HEK293 (cell line): Measurements from ENCODE around the gene CRAT.

Source experiments
- CTCF ChIA-PET: fragments of 350-600 bp; formaldehyde crosslinking; extraction: SDS; loops from one replicate; lab custom pipeline; 2021; ENCODE audit warnings: antibody characterized with exemption; lab: Yijun Ruan, JAX
- POLR2A ChIA-PET: fragments of 300-600 bp; formaldehyde crosslinking; extraction: SDS; loops from one replicate; lab custom pipeline; 2020; ENCODE audit warnings: antibody characterized with exemption, inconsistent platforms; lab: Yijun Ruan, JAX
- H3K27ac ChIP-seq: fragments of 200-500 bp; sonication (Bioruptor generic); 2 replicates; pipeline ENCODE4 v1.5.1; 2014; ENCODE audit warnings: low read depth, low read length, control low read depth, inconsistent platforms; ENCODE audit errors: extremely low read depth
- H3K36me3 ChIP-seq, 2 experiments: fragments of 200-500 bp in 1 of 2; sonication (Bioruptor generic) in 1 of 2; 1 replicate in 1 of 2; 2 replicates in 1 of 2; pipeline ENCODE4 v1.5.1; 2014 to 2017; ENCODE audit warnings: inconsistent platforms in 2 of 2, low read length in 2 of 2; ENCODE audit not compliant: control insufficient read depth in 2 of 2, insufficient read depth in 1 of 2
- H3K4me1 ChIP-seq: fragments of 200-500 bp; sonication (Bioruptor generic); 2 replicates; pipeline ENCODE4 v1.5.1; 2014; ENCODE audit warnings: mild to moderate bottlenecking, low read length, inconsistent platforms; ENCODE audit not compliant: control insufficient read depth, insufficient read depth
- H3K4me3 ChIP-seq: 2 replicates; pipeline ENCODE4 v1.5.1; 2011; ENCODE audit warnings: low read depth, mild to moderate bottlenecking, control low read depth, low read length, moderate library complexity
- H3K9me3 ChIP-seq: fragments of 200-500 bp; sonication (Bioruptor generic); 2 replicates; pipeline ENCODE4 v1.5.1; 2014; ENCODE audit warnings: low read depth, low read length, inconsistent platforms; ENCODE audit not compliant: control insufficient read depth, insufficient read depth
- GLIS1 ChIP-seq: fragments of 450-650 bp; formaldehyde crosslinking; IDR thresholded peaks from 2 replicates; pipeline ENCODE4 v1.5.1; 2016; ENCODE audit warnings: missing biosample characterization, missing genetic modification characterization
- OSR2 ChIP-seq: fragments of 450-650 bp; formaldehyde crosslinking; IDR thresholded peaks from 2 replicates; pipeline ENCODE4 v1.5.1; 2016; ENCODE audit warnings: missing biosample characterization, missing genetic modification characterization
- PATZ1 ChIP-seq: fragments of 450-650 bp; formaldehyde crosslinking; IDR thresholded peaks from 2 replicates; pipeline ENCODE4 v1.5.1; 2016; ENCODE audit warnings: missing biosample characterization, missing genetic modification characterization
- ZBTB44 ChIP-seq: fragments of 450-650 bp; IDR thresholded peaks from 2 replicates; pipeline ENCODE4 v1.5.1; 2018; ENCODE audit warnings: missing biosample characterization, mild to moderate bottlenecking, missing genetic modification characterization
- ZBTB48 ChIP-seq: fragments of 450-650 bp; formaldehyde crosslinking; IDR thresholded peaks from 2 replicates; pipeline ENCODE4 v1.5.1; 2016; ENCODE audit warnings: missing biosample characterization, missing genetic modification characterization
- ZBTB7A ChIP-seq: fragments of 450-650 bp; formaldehyde crosslinking; IDR thresholded peaks from 2 replicates; pipeline ENCODE4 v1.5.1; 2016; ENCODE audit warnings: low read depth, missing biosample characterization, missing genetic modification characterization
- ZNF10 ChIP-seq: fragments of 450-650 bp; formaldehyde crosslinking; IDR thresholded peaks from 2 replicates; pipeline ENCODE4 v1.5.1; 2017; ENCODE audit warnings: missing biosample characterization, missing genetic modification characterization
- ZNF24 ChIP-seq: fragments of 450-650 bp; formaldehyde crosslinking; IDR thresholded peaks from 2 replicates; pipeline ENCODE4 v1.5.1; 2016; ENCODE audit warnings: missing biosample characterization, missing genetic modification characterization
- ZNF274 ChIP-seq, 2 experiments: fragments of 200-500 bp in 1 of 2; fragments of 450-650 bp in 1 of 2; sonication (Bioruptor generic) in 1 of 2; formaldehyde crosslinking in 1 of 2; IDR thresholded peaks; 2 replicates each; pipeline versions ENCODE4 v1.5.1 to v1.6.1; 2014 to 2016; ENCODE audit warnings: borderline replicate concordance in 1 of 2, inconsistent platforms in 1 of 2, low read length in 1 of 2, missing biosample characterization in 1 of 2, missing genetic modification characterization in 1 of 2
- ZNF350 ChIP-seq: fragments of 450-650 bp; formaldehyde crosslinking; IDR thresholded peaks from 2 replicates; pipeline ENCODE4 v1.5.0; 2017; ENCODE audit warnings: missing biosample characterization, mild to moderate bottlenecking, missing genetic modification characterization
- ZNF488 ChIP-seq: fragments of 450-650 bp; formaldehyde crosslinking; IDR thresholded peaks from 2 replicates; pipeline ENCODE4 v1.5.1; 2016; ENCODE audit warnings: missing biosample characterization, missing genetic modification characterization
- ZNF501 ChIP-seq: fragments of 450-650 bp; formaldehyde crosslinking; IDR thresholded peaks from 2 replicates; pipeline ENCODE4 v1.5.1; 2016; ENCODE audit warnings: missing biosample characterization, missing genetic modification characterization
- ZNF596 ChIP-seq: fragments of 450-650 bp; IDR thresholded peaks from 2 replicates; pipeline ENCODE4 v1.5.0; 2018; ENCODE audit warnings: missing biosample characterization, mild to moderate bottlenecking, missing genetic modification characterization, moderate library complexity
- ZSCAN23 ChIP-seq: fragments of 450-650 bp; formaldehyde crosslinking; IDR thresholded peaks from 2 replicates; pipeline ENCODE4 v1.5.1; 2016; ENCODE audit warnings: missing biosample characterization, missing genetic modification characterization
- ZXDB ChIP-seq: fragments of 450-650 bp; formaldehyde crosslinking; IDR thresholded peaks from 2 replicates; pipeline ENCODE4 v1.5.1; 2016; ENCODE audit warnings: missing biosample characterization, missing genetic modification characterization

CRAT gene

DNA sequence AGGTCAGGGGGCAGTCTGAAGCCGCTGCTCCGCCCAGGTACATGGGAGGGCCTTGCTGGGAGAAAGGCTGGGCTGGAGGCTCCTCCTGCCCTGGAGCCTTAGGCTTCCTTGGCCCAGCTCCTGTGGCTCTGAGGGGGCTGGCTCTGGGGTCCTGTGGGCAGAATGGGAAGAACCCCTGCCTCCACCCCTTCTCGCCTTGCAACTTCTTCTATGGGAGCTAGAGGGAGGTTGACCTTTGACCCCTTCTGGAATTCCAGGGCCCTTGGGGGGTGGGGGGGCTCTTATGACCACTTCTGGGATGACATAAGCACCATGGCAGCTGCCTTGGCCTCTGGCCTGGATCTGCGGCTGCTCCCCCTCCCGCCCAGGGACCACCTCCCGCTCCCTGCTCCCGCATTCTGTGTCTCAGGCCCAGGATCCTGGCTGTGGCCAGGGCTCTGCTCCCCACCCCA, 35.3 kb upstream of the CRAT start:
- CTCF ChIA-PET: interaction anchor here (0.6 to 23.6 kb wide), 3 partner anchors 13 to 476 kb away, joined by 3 to 507 read pairs (median 104); partner anchors contain the start of genes C9orf50 and NTMT1
- POLR2A ChIA-PET: interaction anchor here (0.6 to 1.3 kb wide), 4 partner anchors 27 to 480 kb away, joined by 3 to 5 read pairs (median 4); partner anchors contain the start of gene NTMT1
- no peak overlapping the region for H3K4me3 ChIP-seq
- H3K9me3 ChIP-seq: no peaks in the 10 kb centered on the region
- no peak for TF ChIP-seq ZBTB48
- TF ChIP-seq PATZ1 (tag by site-specific recombination): peak; percentile 40; the same call in 1 of the 2 replicates
- TF ChIP-seq GLIS1: peak; percentile 24; the same call in 1 of the 2 replicates
- peaks cover 0 to 39% of the 10 kb centered on the region in 2 experiments; a peak in 2 of 3 replicates for H3K36me3 ChIP-seq
- 0 out of 2 replicates have a peak overlapping the region, but pooled peaks have one; percentile 4 for H3K27ac ChIP-seq
- H3K4me1 ChIP-seq: peaks cover 1% of the 10 kb centered on the region; the same call in 1 of the 2 replicates

GRCh38 chr9:129145316-129145715, 34.7 kb upstream of the CRAT start:
- no peak for TF ChIP-seq ZBTB7A (tag by site-specific recombination)
- TF ChIP-seq ZNF350 (tag by site-specific recombination): no peak
- TF ChIP-seq ZNF10 (tag by site-specific recombination): no peak
- no peak for TF ChIP-seq OSR2 (tag by site-specific recombination)
- no peak for TF ChIP-seq ZNF596 (tag by site-specific recombination)
- no peak for TF ChIP-seq ZNF488 (tag by site-specific recombination)
- TF ChIP-seq ZBTB44: no peak
- no peak for TF ChIP-seq ZNF24
- no peak for TF ChIP-seq ZNF274 (IDR thresholded peaks at IDR 0.05; ENCODE audit: low read length)
- TF ChIP-seq ZNF274 (tag by site-specific recombination; IDR thresholded peaks at IDR 0.05; ENCODE audit: borderline replicate concordance): no peak
- TF ChIP-seq ZXDB (tag by site-specific recombination): no peak
- no peak for TF ChIP-seq ZSCAN23 (tag by site-specific recombination)
- no peak for TF ChIP-seq ZNF501 (tag by site-specific recombination)
- CTCF ChIA-PET: interaction anchor here (4.1 to 23.6 kb wide), 3 partner anchors 20 to 477 kb away, joined by 31 to 507 read pairs (median 104); partner anchors contain the start of genes C9orf50 and NTMT1
- H3K4me3 ChIP-seq: no peak overlapping the region
- POLR2A ChIA-PET: interaction anchor here (0.6 kb wide), 1 partner anchor 128 kb away, joined by 5 read pairs; no protein-coding TSS in a partner anchor
- H3K36me3 ChIP-seq: peaks cover 0 to 39% of the 10 kb centered on the region in 2 experiments; a peak in 2 of 3 replicates
- no peak overlapping the region for H3K27ac ChIP-seq
- no peaks in the 10 kb centered on the region for H3K9me3 ChIP-seq
- peaks cover 5% of the 10 kb centered on the region for H3K4me1 ChIP-seq
